Esophagus muscularis mucosa (tissue), 3 donors: ENCODE measurements around the gene E2F4.

Experiments
- CTCF ChIP-seq, 3 experiments: fragments of 200-600 bp in 2 of 3; fragments of 450-650 bp in 1 of 3; sonication (generic) in 2 of 3; IDR thresholded peaks; one replicate each; pipeline ENCODE4 v1.5.1; 2017 to 2019; ENCODE audit warnings: antibody characterized with exemption in 3 of 3, mild to moderate bottlenecking in 2 of 3, moderate library complexity in 1 of 3
- POLR2A ChIP-seq: fragments of 450-650 bp; IDR thresholded peaks from one replicate; pipeline ENCODE4 v1.6.1; 2017; ENCODE audit warnings: antibody characterized with exemption, moderate library complexity, mild to moderate bottlenecking, low read depth

- peak in 1 of 3 experiments; percentile 5 for TF ChIP-seq CTCF (IDR thresholded peaks at IDR 0.05)
- TF ChIP-seq POLR2A, result no peak
These were observed 28.6 kb upstream of the E2F4 start for GRCh38 chr16:67163164-67163998.
